GM12872 (cell line): ENCODE data around the gene ZNF787.

Experiments used
- TF ChIP-seq, protein P1 (sequence below): IDR thresholded peaks from 3 replicates; pipeline ENCODE4 v1.5.1; 2011; ENCODE audit warnings: low read depth, mild to moderate bottlenecking, low read length, moderate library complexity; ENCODE audit not compliant: insufficient read depth

ZNF787 gene

DNA sequence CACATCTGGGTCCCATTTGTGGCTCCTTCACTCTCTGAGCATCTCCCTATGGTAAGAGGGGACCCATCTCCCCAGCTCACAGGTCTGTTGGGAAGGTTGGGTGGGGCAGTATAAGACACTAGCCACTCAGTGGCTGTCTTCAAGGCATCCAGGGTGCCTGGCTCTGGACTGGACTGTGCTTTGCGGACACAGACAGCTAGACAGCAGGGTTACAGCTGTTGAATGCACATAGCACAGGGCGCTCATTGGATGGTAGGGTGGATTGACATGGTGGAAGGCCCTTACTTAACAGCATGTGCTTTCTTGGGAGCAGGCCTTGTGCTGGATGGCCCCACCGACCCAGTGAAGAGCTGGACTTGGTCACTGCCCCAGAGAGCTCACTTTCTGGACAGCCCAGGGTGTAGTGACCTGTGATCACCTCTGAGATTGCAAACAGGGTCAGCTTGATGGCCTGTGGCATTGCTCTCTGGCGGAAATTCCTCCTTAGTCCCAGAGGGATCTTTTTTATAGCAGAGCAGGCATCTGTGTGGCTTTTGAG is 21.9 kb upstream of the ZNF787 start:
- TF ChIP-seq, protein P1, sequence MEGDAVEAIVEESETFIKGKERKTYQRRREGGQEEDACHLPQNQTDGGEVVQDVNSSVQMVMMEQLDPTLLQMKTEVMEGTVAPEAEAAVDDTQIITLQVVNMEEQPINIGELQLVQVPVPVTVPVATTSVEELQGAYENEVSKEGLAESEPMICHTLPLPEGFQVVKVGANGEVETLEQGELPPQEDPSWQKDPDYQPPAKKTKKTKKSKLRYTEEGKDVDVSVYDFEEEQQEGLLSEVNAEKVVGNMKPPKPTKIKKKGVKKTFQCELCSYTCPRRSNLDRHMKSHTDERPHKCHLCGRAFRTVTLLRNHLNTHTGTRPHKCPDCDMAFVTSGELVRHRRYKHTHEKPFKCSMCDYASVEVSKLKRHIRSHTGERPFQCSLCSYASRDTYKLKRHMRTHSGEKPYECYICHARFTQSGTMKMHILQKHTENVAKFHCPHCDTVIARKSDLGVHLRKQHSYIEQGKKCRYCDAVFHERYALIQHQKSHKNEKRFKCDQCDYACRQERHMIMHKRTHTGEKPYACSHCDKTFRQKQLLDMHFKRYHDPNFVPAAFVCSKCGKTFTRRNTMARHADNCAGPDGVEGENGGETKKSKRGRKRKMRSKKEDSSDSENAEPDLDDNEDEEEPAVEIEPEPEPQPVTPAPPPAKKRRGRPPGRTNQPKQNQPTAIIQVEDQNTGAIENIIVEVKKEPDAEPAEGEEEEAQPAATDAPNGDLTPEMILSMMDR = no peak

DNA sequence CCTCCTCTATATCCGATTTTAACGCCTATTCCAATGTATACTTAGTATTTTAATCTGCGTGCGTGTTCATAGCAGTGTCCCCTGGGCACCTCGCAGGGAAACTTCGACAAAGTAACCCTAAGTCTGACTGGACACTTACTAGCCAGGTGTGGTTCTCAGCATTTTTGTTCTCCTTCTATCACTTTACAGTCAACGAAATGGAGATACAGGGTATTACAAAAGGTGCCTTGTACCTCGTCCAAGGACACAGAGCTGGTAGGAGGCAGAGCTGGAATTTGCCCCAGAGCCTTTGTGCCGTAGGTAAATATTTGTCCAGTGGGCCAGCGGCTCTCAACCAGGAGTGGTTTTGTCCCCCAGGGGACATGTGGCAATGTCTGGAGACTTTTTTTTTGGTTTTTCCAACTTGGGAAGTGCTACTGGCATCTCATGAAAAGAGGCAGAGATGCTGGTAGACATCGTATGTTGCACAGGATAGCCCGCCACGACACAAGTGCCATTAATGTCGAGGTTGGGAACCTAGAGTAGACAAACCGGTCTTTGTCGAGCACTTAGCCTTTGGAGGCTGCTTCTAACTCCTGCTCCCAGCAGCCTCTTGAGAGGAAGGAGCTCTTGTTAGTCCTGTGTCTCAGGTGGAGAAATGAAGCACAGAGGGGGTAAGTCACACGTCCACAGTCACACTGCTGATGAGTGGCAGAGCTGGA is 21.1 kb upstream of the ZNF787 start:
- TF ChIP-seq, protein P1 = no peak

DNA sequence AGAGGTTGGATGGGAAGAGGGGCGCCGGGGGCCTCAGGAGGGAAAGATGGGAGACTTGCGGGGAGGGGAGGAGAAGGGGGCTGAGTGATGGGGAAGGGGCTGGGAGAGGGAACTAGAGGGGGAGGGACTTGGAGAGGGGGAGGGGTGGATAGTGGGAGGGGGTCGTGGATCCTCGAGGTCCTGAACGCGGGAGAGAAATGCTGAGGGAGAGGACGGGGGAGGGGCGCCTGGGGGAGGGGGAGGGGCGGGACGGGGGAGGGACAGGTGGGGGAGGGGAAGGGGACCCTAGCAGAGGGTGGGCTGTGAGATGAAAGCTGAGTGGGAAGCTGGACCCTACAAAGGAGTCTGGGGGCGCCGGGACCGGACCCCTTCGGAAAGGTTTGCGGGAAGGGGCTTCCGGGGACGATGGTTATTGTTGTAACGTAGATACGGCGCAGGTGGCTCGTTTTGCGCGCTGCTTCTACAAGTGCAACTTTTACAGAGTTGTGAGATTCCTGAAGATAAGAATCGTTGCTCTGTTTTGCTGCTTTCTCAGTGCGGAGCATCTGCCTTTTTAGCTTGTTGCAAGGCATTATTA is 20.4 kb upstream of the ZNF787 start:
- TF ChIP-seq, protein P1 = no peak

DNA sequence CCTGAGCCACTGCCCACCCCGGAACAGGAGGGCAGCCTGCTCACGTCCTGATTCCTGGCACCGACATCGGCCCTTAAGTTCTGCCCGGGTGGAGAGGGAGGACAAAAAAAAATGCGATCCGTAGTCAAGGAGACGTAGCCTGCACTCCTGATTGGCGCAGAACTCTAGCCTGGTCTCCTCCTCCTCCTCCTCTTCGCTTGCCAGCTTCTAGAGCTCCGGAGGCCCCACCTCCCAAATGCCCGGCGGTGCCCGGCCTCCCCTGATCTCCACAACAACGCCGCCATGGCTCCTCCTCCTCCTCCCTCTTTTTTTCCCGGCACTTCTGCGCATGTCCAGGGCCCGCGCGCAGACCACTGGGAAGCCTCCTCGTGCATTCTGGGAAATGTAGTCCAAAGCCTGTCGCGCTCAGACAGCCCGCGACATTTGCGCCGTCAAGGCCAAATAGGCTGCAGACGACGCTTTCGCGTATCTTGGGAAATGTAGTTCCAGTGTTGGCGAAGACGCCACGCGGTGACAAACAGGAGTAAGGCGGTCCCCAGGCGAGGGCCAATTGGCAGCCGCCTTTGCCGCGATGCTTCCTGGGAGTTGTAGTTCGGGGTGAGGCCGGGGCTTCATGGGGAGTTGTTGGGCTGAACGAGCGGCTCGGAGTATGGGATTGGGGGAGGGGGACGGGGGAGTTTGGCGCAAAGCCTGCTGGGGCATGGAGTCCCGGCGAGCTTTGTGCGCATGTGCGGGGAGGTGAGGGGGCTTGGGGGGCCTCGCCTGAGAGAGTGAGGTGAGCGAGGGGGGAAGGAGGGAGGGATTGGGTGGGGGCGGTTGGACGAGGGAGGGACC is 19.7 kb upstream of the ZNF787 start, which contains the start of gene ZNF444:
ZNF444 (plus strand) TSS at position 705 of the 834 bp plus-strand sequence. CDS start 5,625 bp downstream, outside the sequence.
- TF ChIP-seq, protein P1 = no peak

DNA sequence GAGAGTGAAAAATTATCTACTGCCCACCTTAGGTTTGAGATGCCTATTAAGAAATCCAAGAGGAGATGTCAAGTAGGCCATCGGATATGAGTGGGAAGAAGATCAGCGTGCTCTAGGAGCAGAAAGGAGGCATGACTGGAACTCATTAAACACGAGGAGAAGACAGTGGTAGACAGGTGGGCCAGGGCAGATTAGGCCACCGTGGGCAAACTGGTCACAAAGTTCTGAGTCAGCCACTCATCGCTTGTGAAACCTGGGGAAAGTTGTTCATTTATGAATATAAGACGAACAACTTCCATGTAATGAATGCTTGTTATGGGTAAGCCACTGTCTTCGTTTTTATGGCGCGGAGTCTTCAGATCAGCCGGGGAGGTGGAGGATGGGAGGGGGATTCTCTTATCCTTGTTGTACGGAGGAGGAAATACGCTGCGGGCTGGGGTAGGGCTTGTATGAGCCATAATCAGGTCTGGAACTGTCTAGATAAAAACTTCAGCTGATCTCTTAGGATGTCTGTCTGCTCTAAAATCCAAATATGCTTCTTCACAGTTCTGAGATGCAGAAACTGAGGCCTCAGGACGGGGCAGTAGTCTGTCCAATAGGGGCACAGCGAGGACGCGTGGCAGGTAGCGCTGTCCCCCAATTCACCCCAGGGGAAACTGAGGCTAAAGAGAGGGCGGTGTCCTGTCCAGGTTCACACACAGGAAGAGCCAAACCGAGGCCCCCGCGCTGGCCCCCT is 18.9 kb upstream of the ZNF787 start:
- TF ChIP-seq, protein P1 = no peak

DNA sequence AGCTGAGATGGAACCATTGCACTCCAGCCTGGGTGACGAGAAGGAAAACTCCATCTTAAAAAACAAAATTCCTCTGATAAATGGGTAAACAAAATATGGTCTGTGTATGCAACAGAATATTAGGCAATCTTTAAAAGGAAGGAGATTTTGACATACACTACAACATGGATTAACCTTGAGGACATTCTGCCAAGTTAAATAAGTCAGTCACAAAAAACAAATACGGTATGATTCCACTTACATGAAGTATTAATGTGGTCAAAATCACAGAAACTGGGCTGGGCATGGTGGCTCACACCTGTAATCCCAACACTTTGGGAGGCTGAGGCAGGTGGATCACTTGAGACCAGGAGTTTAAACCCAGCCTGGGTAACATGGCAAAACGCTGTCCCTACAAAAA is 17.0 kb upstream of the ZNF787 start:
- TF ChIP-seq, protein P1 = no peak
